Measurements from ENCODE around the gene GPX4. TPM values are rescaled to one million over a fixed set of nuclear protein-coding genes. Genes with fewer than 3 reads are reported as not detected.

Gene GPX4
- total RNA-seq, 4 donors from 2014 or later, result 267 to 359 (median 344) TPM

- Histone ChIP-seq H3K27ac (no peak overlapping the region), H3K4me3 (no peak overlapping the region), H3K36me3 (peaks cover 39% of the 10 kb centered on the region), H3K9me3 (peaks cover 13% of the 10 kb centered on the region), H3K4me1 (no peaks in the 10 kb centered on the region), H3K27me3 (no peaks in the 10 kb centered on the region)
- WGBS, result 65% methylated on average over 3 of the region's 3 CpGs
- TF ChIP-seq POLR2A (IDR thresholded peaks at IDR 0.05), result no peak
- TF ChIP-seq CTCF (IDR thresholded peaks at IDR 0.05), result no peak
- TF ChIP-seq POLR2AphosphoS5 (IDR thresholded peaks at IDR 0.05), result no peak
- no peak for TF ChIP-seq EP300 (IDR thresholded peaks at IDR 0.05)
- no peak for DNase-seq (ENCODE audit: low spot score in 2 of 2)
These were observed 46.5 kb upstream of the GPX4 start for GRCh38 chr19:1057176-1057855.

- DNase-seq (ENCODE audit: low spot score in 2 of 2), result no peak
- TF ChIP-seq CTCF (IDR thresholded peaks at IDR 0.05) (no peak), EP300 (IDR thresholded peaks at IDR 0.05) (no peak), POLR2A (IDR thresholded peaks at IDR 0.05) (no peak), POLR2AphosphoS5 (IDR thresholded peaks at IDR 0.05) (no peak)
- Histone ChIP-seq H3K27me3 (no peaks in the 10 kb centered on the region), H3K36me3 (peaks cover 39% of the 10 kb centered on the region), H3K4me3 (no peak overlapping the region), H3K27ac (no peak overlapping the region), H3K4me1 (no peaks in the 10 kb centered on the region), H3K9me3 (peaks cover 13% of the 10 kb centered on the region)
- 86% methylated on average over 4 of the region's 5 CpGs for WGBS
These were observed 45.7 kb upstream of the GPX4 start for GRCh38 chr19:1058112-1058511.

- Histone ChIP-seq H3K36me3 (peaks cover 28% of the 10 kb centered on the region), H3K27ac (no peak overlapping the region), H3K4me1 (peaks cover 14% of the 10 kb centered on the region), H3K4me3 (no peak overlapping the region), H3K27me3 (no peaks in the 10 kb centered on the region), H3K9me3 (peaks cover 12% of the 10 kb centered on the region)
- 86% methylated on average over 5 of the region's 5 CpGs for WGBS
- no peak for TF ChIP-seq POLR2A (IDR thresholded peaks at IDR 0.05)
- TF ChIP-seq CTCF (IDR thresholded peaks at IDR 0.05), result no peak
- no peak for TF ChIP-seq EP300 (IDR thresholded peaks at IDR 0.05)
- no peak for TF ChIP-seq POLR2AphosphoS5 (IDR thresholded peaks at IDR 0.05)
- no peak for DNase-seq (ENCODE audit: low spot score in 2 of 2)
These were observed 43.1 kb upstream of the GPX4 start for GRCh38 chr19:1060689-1061088.

- H3K27me3 ChIP-seq, result peaks cover 8% of the 10 kb centered on the region
- no peak overlapping the region for H3K4me3 ChIP-seq
- no peak overlapping the region for H3K27ac ChIP-seq
- 81% methylated on average over 9 of the region's 20 CpGs for WGBS
- peaks cover 27% of the 10 kb centered on the region for H3K4me1 ChIP-seq
- TF ChIP-seq POLR2AphosphoS5 (IDR thresholded peaks at IDR 0.05) (no peak), EP300 (IDR thresholded peaks at IDR 0.05) (no peak), POLR2A (IDR thresholded peaks at IDR 0.05) (no peak), CTCF (IDR thresholded peaks at IDR 0.05) (no peak)
- peaks cover 5% of the 10 kb centered on the region for H3K9me3 ChIP-seq
- peaks cover 15% of the 10 kb centered on the region for H3K36me3 ChIP-seq
- DNase-seq (ENCODE audit: low spot score in 2 of 2), result no peak
These were observed 41.8 kb upstream of the GPX4 start for GRCh38 chr19:1061987-1062386.

GRCh38 chr19:1062387-1063029, 41.3 kb upstream of the GPX4 start:
- no peak for DNase-seq (ENCODE audit: low spot score in 2 of 2)
- Histone ChIP-seq H3K36me3 (peaks cover 11% of the 10 kb centered on the region), H3K9me3 (no peaks in the 10 kb centered on the region), H3K27me3 (peaks cover 13% of the 10 kb centered on the region), H3K4me1 (peaks cover 32% of the 10 kb centered on the region), H3K27ac (no peak overlapping the region), H3K4me3 (no peak overlapping the region)
- WGBS, result 82% methylated on average over 17 of the region's 17 CpGs
- TF ChIP-seq EP300 (IDR thresholded peaks at IDR 0.05), result no peak
- no peak for TF ChIP-seq POLR2AphosphoS5 (IDR thresholded peaks at IDR 0.05)
- no peak for TF ChIP-seq CTCF (IDR thresholded peaks at IDR 0.05)
- no peak for TF ChIP-seq POLR2A (IDR thresholded peaks at IDR 0.05)

All from suprapubic skin (tissue), 4 donors.